Measurements from ENCODE around the gene G6PD.
"Not testable (repeated sequence)": the region's sequence is repeated elsewhere in the genome, so short reads cannot be mapped to it uniquely, and the experiment has no call there.

The G6PD gene

GRCh38 chrX:154546354-154547244, at the start of gene G6PD:
Gene G6PD, minus strand, starts transcription at chrX:154546846. Its CDS starts 691 bp downstream, at chrX:154546155.
- DNase-seq = peak; percentile 78 to 80

DNA sequence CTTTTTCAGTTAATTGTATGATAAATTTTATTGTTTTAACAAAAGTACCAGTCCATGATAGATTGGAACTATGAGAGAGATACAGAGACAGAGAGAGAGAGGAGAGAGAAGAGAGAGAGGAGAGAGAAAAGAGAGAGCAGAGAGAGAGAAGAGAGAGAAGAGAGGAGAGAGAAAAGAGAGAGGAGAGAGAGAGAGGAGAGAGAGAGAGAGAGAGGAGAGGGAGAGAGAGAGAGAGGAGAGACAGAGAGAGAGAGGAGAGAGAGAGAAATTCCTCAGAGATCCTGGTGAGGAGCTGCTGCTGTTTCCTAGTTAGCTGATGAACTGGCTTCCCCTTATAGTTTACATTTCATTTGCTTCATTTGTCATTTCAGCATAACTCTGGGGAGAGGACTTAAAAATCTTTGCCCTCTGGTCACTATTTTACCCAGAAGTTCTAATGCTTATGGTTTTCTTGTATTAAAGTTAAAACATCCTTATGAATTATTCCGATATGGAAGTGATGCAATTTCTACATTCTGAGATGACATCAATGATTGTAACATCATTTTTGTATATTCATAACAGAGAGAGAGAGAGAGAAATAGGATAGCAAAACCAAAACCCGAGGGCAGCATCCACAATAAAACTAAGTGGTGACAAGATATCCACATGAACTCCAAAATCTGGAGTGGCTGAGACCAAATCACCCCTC, 49.1 kb upstream of the G6PD start:
- no peak for DNase-seq

- DNase-seq = no peak
These were observed 47.8 kb upstream of the G6PD start for GRCh38 chrX:154594491-154594890.

DNA sequence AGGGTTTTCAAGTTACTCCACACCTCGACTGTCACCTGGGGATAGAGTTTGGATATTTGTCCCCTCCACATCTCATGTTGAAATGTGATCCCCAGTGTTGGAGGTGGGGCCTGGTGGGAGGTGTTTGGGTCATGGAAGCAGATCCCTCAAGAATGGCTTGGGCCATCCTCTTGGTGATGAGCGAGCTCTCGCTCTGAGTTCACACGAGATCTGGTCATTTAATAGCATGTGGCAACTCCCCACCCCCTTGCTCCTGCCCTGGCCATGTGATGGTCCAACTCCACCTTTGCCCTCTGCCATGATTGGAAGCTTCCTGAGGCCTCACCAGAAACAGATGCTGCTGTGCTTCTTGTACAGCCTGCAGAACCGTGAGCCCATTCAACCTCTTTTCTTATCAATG, 46.6 kb upstream of the G6PD start:
- DNase-seq = no peak

- no peak for DNase-seq
These were observed 45.9 kb upstream of the G6PD start for GRCh38 chrX:154592505-154592904.

GRCh38 chrX:154590415-154590814, 43.8 kb upstream of the G6PD start:
- not testable (repeated sequence) for DNase-seq

GRCh38 chrX:154584585-154585183, 38.0 kb upstream of the G6PD start, which contains the start of gene CTAG1A:
Gene CTAG1A, plus strand, starts transcription at chrX:154585133. Its CDS starts 74 bp downstream, at chrX:154585207.
- DNase-seq = not testable (repeated sequence)

DNA sequence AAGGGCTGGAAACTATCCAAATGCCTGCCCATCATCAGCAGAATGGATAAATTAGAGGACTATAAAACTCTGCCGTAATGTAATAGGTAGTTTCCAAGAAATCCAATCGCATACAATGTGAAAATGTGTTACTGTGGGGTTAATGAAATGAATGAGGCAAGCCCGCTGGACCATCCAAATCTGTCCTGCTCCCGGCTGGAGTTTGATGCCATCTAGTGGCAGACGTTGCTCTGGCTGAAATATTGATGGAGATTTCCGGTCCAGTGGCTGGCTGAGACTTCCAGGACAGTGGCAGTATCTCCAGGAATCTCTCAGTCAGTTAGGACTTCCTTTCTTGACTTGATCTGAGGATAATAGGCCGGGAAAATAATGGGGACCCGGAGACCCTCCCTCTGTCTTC, 36.3 kb upstream of the G6PD start:
- not testable (repeated sequence) for DNase-seq

GRCh38 chrX:154575076-154575475, 28.4 kb upstream of the G6PD start:
- not testable (repeated sequence) for DNase-seq

GRCh38 chrX:154573061-154573460, 26.4 kb upstream of the G6PD start:
- DNase-seq = not testable (repeated sequence)

GRCh38 chrX:154570361-154570760, 23.7 kb upstream of the G6PD start:
- DNase-seq = not testable (repeated sequence)

GRCh38 chrX:154562295-154562694, 15.6 kb upstream of the G6PD start:
- DNase-seq = not testable (repeated sequence)

- not testable (repeated sequence) for DNase-seq
These were observed 13.7 kb upstream of the G6PD start for GRCh38 chrX:154560326-154560725.

DNA sequence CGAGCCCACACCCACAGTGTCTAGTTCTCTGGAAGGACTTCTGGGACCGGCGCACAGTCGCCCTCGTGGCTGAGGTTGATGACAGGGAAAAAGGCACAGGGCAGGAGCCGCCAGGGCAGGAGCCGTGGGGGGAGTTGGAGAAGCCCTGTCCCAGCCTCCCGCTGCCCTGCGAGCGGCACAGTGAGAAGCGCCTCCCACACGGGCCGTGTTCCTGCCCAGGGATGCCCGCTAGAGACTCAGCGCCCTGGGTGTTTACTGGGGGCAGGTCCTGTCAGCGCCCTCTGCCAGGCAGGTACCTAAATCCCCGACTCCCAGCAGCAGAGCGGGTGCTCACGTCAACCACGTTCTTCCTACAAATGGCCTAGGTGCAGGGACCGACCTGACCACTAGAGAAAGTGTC, 12.2 kb upstream of the G6PD start:
- not testable (repeated sequence) for DNase-seq

DNA sequence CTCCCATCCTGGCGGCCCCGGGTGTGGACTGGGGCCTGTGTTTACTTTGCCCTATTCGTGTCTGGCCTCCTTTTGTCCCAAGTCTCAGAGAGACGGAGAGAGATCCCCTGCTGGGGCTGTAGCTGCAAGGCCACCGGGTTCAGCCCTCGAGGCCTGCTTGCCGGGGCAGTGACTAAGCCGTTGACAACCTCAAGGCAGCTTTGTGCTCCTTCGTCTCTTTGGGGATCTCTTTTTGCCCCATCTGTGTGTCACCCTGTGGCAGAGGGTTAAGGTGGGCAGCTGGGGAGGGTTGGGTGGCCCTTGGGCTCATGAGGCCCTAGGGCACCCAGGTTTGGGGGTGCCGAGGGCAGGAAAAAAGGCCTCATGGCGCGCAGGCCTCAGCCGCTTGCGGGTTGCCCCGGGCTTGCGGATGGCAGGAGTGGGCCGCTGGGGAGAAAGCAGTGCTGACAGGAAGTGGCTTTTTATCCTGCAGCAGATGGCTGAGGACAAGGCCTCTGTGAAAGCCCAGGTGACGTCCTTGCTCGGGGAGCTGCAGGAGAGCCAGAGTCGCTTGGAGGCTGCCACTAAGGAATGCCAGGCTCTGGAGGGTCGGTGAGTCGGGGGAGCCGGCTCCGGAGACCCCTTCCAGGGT, 11.5 kb upstream of the G6PD start:
- DNase-seq = not testable (repeated sequence)

- not testable (repeated sequence) for DNase-seq
These were observed 5.6 kb upstream of the G6PD start for GRCh38 chrX:154552112-154552806.

GRCh38 chrX:154549766-154550165, 3.1 kb upstream of the G6PD start:
- DNase-seq = no peak

DNA sequence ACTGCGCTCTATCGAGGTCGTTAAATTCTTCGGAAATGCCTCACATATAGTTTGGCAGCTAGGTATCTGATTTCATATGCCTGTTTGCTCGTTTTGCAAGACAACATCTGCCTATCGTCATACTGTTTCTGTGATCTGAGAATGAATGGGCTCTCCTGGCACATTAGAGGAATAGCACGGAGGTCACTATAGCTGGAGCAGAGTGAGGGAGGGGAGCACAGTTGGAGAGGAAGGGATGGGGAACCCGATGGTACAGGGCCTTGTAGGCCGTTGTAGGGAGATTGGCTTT, 1.3 kb upstream of the G6PD start:
- no peak for DNase-seq

DNA sequence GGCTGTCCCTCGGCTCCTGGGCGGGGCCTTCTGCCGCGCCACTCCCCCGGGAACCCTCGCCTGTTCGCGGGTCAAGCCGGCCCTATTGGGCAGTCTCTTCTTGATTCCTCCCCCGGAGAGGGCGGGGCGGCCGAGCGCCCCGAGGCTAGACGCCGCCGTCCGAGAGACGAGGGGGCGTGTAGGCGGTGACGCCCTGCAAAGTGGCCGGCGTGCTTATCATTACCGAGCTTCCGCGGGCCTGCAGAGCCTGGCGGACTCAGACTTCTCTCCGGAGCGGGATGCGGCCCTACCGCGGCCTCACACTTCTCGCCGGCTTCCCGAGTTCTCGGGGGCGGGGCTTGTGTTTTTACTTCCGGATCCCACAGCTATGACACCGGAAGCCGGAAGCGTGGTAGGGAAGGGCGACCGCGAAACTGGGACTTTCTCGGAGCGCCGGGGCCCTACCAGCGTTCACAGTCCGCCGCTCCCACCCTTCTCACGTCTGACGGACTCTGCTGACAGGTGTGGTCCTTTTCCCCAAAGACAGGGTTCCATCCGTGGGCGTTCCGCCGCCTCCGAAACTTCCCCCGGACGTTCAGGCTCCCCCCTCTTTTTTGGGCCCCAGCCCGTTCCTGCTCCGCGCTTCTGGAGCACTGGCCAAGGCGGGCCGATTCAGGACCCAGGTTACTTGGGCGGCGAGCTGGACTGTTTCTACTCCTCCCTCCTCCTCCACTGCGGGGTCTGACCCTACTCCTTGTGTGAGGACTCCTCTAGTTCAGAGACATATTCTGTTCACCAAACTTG, 790 bp upstream of the G6PD start, which contains the start of gene IKBKG:
Gene IKBKG (plus strand): TSS at position 376 of the 783 bp plus-strand sequence. CDS start 4,383 bp downstream, outside the sequence.
- DNase-seq = peak; percentile 84 to 86

DNA sequence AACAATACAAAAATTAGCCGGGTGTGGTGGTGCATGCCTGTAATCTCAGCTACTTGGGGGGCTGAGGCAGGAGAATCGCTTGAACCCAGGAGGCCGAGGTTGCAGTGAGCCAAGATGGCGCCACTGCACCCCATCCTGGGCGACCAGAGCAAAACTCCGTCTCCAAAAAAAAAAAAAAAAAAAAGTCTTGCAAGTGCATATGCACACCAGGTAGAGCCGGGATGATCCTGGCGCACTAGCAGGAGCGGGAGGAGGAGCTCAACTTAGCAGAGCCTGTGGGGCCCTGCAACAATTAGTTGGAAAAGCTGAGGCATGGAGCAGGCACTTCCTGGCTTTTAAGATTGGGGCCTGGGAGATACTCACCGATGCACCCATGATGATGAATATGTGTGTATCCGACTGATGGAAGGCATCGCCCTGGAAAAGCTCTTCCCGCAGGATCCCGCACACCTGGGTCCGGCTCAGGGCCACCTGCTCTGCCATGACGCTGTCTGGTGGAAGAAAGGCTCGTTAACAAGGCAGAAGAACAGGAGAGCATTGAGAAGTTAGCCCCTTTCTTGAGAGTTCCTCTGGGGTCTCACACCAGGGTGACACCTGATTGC, 872 bp downstream of the G6PD start:
- no peak for DNase-seq

All from NCI-H524 (cell line).